Stimulated activated CD4-positive, alpha-beta T cell treated with anti-CD3 and anti-CD28 coated beads, Interleukin-1b, Interleukin-23, amount 100 ng/mL, for 24 hours (primary cell): Measurements from ENCODE around the gene LILRB3.
"Not testable (repeated sequence)": the region's sequence is repeated elsewhere in the genome, so short reads cannot be mapped to it uniquely, and the experiment has no call there.

ENCODE experiments used
- DNase-seq, 4 experiments: peaks; one replicate each; pipeline ENCODE4 v3.0.0-alpha.2; 2020; ENCODE audit warnings: low read depth in 4 of 4, low spot score in 1 of 4

LILRB3 gene

GRCh38 chr19:54191011-54191810, 31.6 kb downstream of the LILRB3 start, which contains the start of gene TSEN34:
TSS of gene TSEN34 (plus strand) at chr19:54191308. CDS start at chr19:54191365, 57 bp downstream.
- peak; percentile 69 to 85 (median 74) for DNase-seq

DNA sequence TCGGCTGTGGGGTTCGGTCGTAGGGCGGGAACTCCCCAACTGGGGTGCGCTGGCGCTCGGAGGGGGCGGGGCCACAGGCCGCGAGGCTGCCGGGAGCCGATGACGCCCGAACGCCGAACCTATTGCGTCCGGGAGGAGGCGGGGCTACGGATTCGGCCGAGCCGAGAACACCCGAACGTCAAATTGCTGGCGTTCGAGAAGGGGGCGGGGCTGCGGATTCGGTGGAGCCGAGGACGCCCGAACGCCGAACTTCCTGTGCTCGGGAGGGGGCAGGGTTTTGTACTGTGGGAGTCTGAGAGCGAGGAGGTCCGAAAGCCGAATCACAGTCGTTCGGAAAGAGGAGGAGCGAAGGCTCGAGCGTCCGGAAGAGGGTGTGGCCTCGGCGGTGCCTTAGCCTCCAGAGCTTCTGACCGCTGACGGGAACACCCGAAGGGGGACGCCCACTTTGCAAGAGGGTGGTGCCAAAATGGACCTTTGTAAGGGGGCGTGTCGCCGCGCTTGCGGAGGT, 32.2 kb downstream of the LILRB3 start:
- DNase-seq = peak; percentile 99 to 100 (median 100)

DNA sequence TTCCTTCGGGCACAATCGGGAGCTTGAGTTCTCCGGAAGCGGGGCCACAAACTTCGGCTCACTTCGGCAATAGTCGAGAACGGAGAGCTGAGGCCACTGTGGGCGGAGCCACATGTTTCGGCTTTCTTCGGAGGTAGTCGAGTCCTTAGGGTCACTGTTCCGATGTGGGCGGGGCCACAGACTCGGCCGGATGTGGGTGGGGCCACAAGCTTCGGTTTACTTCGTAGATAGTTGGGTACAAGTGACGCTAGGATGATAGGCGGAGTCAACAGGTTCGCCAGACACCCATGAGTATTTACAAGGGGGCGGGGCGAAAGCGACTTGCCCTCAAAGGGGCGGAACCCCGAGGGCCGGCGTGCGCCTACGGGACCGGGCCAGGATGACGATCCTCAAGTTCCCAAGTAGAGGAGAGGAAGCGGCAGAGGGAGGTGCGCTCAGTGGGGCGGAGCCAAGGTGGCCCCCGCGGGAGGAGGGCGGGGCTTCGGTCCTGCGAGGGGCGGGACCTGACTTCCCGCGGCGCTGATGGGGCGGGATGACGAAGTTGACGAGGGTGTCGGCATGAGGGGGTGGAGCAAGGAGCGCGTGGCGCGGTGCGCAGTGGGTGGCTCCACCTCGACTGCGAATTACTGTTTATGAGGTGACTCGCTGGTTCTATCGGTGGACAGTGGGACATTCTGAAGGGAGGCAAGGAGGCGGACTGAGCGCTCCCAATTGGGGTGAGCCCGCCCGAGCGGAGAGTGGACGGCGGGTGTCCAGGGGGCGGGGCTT, 32.9 kb downstream of the LILRB3 start:
- peak; percentile 99 to 100 (median 100) for DNase-seq

- DNase-seq = no peak
These were observed 33.6 kb downstream of the LILRB3 start, which contains the start of gene MBOAT7 for GRCh38 chr19:54189145-54189734. TSS of gene MBOAT7 (minus strand) at chr19:54189580. CDS start at chr19:54188508, 1,072 bp downstream.

- DNase-seq = peak in 1 of 4 experiments; percentile 47
These were observed 34.5 kb downstream of the LILRB3 start for GRCh38 chr19:54188215-54188871.

- DNase-seq = no peak
These were observed 35.8 kb downstream of the LILRB3 start for GRCh38 chr19:54186934-54187381.

GRCh38 chr19:54186351-54186750, 36.5 kb downstream of the LILRB3 start:
- no peak for DNase-seq

DNA sequence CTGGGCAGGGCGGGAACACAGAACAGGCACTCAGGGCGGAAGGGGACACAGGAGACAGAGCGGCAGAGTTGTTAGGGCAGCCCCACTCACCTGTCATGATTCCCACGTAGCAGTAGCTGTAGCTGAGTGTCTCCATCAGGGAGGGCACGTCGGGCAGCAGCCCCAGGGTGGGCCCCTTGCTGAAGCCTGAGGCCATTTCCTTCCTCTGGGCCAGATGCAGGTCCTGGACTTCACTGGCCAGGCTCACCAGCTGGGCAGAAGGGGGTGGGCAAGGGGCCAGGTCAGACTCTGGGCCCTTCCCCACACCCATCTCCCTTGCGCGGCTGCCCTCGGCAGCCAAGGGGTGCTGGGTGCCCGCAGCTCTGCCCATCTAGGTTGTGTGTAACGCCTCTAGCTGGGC, 39.4 kb downstream of the LILRB3 start:
- DNase-seq = no peak

- DNase-seq = not testable (repeated sequence)
These were observed 40.9 kb downstream of the LILRB3 start for GRCh38 chr19:54181894-54182293.

- DNase-seq = no peak
These were observed 42.1 kb downstream of the LILRB3 start for GRCh38 chr19:54180691-54181091.

- DNase-seq = no peak
These were observed 42.8 kb downstream of the LILRB3 start for GRCh38 chr19:54179921-54180461.

GRCh38 chr19:54179262-54179852, 43.5 kb downstream of the LILRB3 start:
- no peak for DNase-seq

DNA sequence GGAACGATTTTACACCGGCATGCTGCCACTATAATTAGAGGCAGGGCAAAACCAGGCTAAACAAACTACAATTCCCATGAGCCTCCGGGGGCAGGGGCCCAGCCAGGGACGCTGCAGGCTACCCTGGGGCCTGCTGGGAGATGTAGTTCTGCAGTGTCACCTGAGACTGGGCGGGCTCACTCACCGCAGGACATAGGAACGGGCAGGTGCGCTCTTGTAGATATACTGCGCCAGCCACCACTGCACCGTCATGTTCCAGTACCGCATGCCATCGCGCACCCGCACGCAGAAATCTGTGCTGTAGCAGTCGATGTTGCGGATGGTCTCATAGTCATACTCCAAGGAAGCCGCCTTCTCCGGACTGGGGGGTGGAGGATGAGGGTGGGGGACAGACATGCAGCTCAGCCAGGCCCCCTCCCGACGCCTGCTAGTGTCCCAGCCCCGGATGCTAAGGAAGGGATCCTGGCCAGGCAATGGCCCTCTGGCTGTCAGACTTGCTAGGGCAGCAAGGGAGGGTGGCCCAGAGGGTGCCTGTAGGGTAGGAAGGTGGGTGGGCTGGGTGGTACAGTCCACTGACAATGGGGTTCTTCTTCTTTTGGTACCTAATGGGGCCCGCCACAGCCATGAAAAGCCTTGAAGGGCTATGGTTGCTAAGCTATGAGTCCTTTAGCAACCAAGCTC, 44.1 kb downstream of the LILRB3 start:
- peak in 1 of 4 experiments; percentile 39 for DNase-seq

GRCh38 chr19:54173951-54174834, 48.6 kb downstream of the LILRB3 start:
- DNase-seq = no peak

DNA sequence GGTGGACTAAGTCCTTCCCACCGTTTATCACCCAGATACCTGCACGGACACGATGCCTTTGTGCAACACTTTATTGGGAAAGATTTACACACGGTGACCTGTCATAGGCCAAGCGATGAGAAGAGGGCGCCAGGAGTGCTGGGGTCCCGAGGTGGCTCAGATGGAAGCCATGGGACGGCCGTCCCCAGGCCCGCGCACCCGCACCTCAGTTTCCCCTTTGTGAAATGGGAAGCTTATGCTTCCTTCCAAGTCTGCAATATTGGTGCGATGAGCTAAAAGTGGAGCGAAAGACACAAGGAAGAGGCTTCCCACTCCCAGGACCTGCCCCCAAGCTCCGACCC, 49.5 kb downstream of the LILRB3 start:
- DNase-seq = no peak

- DNase-seq = no peak
These were observed 50.1 kb downstream of the LILRB3 start, which contains the start of gene TMC4 for GRCh38 chr19:54172471-54173358. TSS of gene TMC4 (minus strand) at chr19:54173160. CDS start at chr19:54173117, 43 bp downstream.

- DNase-seq = not testable (repeated sequence)
These were observed 50.9 kb downstream of the LILRB3 start for GRCh38 chr19:54171736-54172431.
